ES-I3 (cell line): ENCODE results near the gene UCK2.

Experiments
- H3K36me3 ChIP-seq: 2 replicates; pipeline ENCODE4 v1.6.1; 2013; ENCODE audit warnings: mild to moderate bottlenecking, low read length, control low read depth, moderate library complexity; ENCODE audit not compliant: insufficient read depth
- H3K4me1 ChIP-seq: 2 replicates; pipeline ENCODE4 v1.6.1; 2013; ENCODE audit warnings: mild to moderate bottlenecking, control low read depth, low read length; ENCODE audit not compliant: insufficient read depth
- H3K9ac ChIP-seq: 2 replicates; pipeline ENCODE4 v1.6.1; 2013; ENCODE audit warnings: low read depth, mild to moderate bottlenecking, low read length, moderate library complexity
- H3K9me3 ChIP-seq: 2 replicates; pipeline ENCODE4 v1.6.1; 2013; ENCODE audit warnings: mild to moderate bottlenecking, low read length, moderate library complexity; ENCODE audit not compliant: control insufficient read depth, insufficient read depth

Gene UCK2

GRCh38 chr1:165874643-165875042 lies 47.2 kb downstream of the UCK2 start:
- H3K9me3 ChIP-seq: peaks cover 9% of the 10 kb centered on the region
- no peaks in the 10 kb centered on the region; the same call in 1 of the 2 replicates for H3K36me3 ChIP-seq
- no peak overlapping the region for H3K9ac ChIP-seq
- H3K4me1 ChIP-seq: no peaks in the 10 kb centered on the region

DNA sequence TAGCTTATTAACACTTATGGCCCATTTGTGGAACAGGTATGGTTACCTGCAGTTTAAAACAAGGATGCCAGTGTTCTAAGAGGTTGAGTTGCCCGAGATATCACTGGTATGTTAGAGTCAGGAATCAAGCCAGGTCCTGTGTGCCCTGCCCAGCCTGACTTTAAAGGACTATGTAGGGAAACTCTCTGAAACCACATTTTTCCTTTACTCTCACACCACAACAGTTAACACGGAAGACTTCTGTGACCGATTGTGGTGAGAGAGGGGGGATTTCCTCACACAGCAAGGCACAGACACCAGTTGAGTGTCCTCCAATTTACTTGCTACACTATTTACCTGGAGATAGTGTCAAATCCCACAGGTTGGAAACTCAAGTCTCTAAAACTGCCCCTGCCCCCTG lies 47.8 kb downstream of the UCK2 start:
- Histone ChIP-seq H3K9me3 (peaks cover 9% of the 10 kb centered on the region), H3K9ac (no peak overlapping the region), H3K4me1 (no peaks in the 10 kb centered on the region), H3K36me3 (no peaks in the 10 kb centered on the region; the same call in 1 of the 2 replicates)

- no peak overlapping the region for H3K9ac ChIP-seq
- H3K36me3 ChIP-seq: no peaks in the 10 kb centered on the region; the same call in 1 of the 2 replicates
- peaks cover 9% of the 10 kb centered on the region for H3K9me3 ChIP-seq
- no peaks in the 10 kb centered on the region for H3K4me1 ChIP-seq
These were observed 48.2 kb downstream of the UCK2 start for GRCh38 chr1:165875604-165876003.

DNA sequence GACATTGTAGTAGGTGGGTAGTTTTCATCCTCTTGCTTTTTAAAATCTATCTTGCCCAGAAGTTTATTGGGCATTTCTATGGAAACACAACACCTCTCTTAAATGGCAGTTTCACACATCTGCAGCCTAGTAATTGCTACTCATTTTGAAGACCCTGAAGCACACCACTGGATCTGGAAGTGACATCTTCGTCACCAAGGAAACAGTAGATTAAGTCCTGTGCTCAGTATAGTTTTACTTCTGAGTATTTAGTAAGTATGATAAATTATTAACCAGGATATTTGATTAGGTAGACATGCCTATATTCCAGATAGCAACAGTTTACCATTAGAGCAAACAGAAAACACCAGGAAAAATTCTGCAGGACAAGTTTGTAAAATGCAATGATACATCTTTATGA lies 48.7 kb downstream of the UCK2 start:
- Histone ChIP-seq H3K4me1 (no peaks in the 10 kb centered on the region), H3K36me3 (no peaks in the 10 kb centered on the region; the same call in 1 of the 2 replicates), H3K9ac (no peak overlapping the region), H3K9me3 (peaks cover 9% of the 10 kb centered on the region)

DNA sequence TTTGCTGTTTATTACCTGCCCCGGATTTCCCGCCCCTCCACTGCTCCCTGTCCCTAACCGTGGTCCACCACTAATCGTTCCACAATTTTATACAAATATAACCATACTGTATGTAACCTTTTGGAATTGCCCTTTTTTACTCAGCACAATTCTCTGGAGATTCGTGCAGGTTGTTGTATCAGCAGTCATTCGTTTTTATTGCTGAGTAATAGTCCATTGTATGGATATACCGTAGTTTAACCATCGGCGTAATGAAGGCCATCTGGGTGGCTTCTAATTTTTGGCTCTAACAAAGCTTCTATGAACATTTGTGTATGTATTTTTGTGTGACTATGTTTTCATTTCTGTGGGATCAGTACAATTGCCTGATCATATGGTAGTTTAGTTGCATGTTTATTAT lies 50.0 kb downstream of the UCK2 start:
- peaks cover 9% of the 10 kb centered on the region for H3K9me3 ChIP-seq
- no peaks in the 10 kb centered on the region; the same call in 1 of the 2 replicates for H3K36me3 ChIP-seq
- no peak overlapping the region for H3K9ac ChIP-seq
- no peaks in the 10 kb centered on the region for H3K4me1 ChIP-seq

- Histone ChIP-seq H3K36me3 (no peaks in the 10 kb centered on the region; the same call in 1 of the 2 replicates), H3K4me1 (peaks cover 3% of the 10 kb centered on the region; the same call in 1 of the 2 replicates), H3K9ac (no peak overlapping the region), H3K9me3 (peaks cover 9% of the 10 kb centered on the region)
These were observed 50.6 kb downstream of the UCK2 start for GRCh38 chr1:165877940-165878556.

DNA sequence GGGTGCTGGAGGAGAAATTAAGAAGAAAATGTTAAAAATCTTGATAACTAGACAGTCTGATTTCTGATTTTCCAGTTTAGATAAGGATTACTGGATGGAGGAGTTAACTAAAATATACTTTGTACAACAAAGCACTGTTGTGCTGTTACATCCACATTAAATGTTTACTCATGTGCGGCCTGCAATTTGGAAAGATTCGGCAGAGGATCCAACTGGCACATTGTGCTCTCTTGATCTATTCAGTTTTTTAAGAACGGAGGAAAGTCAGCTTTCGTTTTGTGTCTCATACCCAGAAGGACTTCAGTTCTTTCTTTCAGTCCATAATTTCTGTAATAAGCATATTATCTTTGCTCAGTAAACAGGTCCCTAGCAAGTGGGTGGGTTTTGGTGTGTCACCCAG lies 52.5 kb downstream of the UCK2 start:
- Histone ChIP-seq H3K4me1 (peaks cover 19% of the 10 kb centered on the region), H3K9me3 (peaks cover 4% of the 10 kb centered on the region; the same call in 1 of the 2 replicates), H3K9ac (no peak overlapping the region), H3K36me3 (no peaks in the 10 kb centered on the region; the same call in 1 of the 2 replicates)

DNA sequence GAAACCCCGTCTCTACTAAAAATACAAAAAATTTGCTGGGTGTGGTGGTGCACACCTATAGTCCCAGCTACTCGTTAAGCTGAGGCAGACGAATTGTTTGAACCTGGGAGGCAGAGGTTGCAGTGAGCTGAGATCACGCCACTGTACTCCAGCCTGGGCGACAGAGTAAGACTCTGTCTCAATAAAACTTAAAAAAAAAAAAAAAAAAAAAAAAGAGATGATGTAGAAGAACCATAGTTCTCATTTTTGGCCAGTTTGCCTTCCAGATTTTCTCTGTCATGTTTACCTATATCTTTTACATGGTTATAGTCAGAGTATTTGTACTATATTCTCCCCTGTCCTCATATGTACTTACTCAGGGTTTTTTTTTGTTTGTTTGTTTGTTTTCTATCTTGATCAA lies 53.6 kb downstream of the UCK2 start:
- H3K9ac ChIP-seq: no peak overlapping the region
- H3K4me1 ChIP-seq: peaks cover 19% of the 10 kb centered on the region
- H3K9me3 ChIP-seq: peaks cover 4% of the 10 kb centered on the region; the same call in 1 of the 2 replicates

GRCh38 chr1:165882168-165882837 lies 54.9 kb downstream of the UCK2 start:
- H3K4me1 ChIP-seq: peaks cover 19% of the 10 kb centered on the region
- H3K36me3 ChIP-seq: no peaks in the 10 kb centered on the region; the same call in 1 of the 2 replicates
- H3K9ac ChIP-seq: no peak overlapping the region
- H3K9me3 ChIP-seq: peaks cover 2% of the 10 kb centered on the region; the same call in 1 of the 2 replicates

More for the DNA sequence above, 53.6 kb downstream of the UCK2 start:
- no peaks in the 10 kb centered on the region; the same call in 1 of the 2 replicates for H3K36me3 ChIP-seq

- Histone ChIP-seq H3K4me1 (peaks cover 19% of the 10 kb centered on the region), H3K36me3 (no peaks in the 10 kb centered on the region), H3K9ac (no peak overlapping the region), H3K9me3 (no peaks in the 10 kb centered on the region)
These were observed 55.6 kb downstream of the UCK2 start for GRCh38 chr1:165883056-165883455.

DNA sequence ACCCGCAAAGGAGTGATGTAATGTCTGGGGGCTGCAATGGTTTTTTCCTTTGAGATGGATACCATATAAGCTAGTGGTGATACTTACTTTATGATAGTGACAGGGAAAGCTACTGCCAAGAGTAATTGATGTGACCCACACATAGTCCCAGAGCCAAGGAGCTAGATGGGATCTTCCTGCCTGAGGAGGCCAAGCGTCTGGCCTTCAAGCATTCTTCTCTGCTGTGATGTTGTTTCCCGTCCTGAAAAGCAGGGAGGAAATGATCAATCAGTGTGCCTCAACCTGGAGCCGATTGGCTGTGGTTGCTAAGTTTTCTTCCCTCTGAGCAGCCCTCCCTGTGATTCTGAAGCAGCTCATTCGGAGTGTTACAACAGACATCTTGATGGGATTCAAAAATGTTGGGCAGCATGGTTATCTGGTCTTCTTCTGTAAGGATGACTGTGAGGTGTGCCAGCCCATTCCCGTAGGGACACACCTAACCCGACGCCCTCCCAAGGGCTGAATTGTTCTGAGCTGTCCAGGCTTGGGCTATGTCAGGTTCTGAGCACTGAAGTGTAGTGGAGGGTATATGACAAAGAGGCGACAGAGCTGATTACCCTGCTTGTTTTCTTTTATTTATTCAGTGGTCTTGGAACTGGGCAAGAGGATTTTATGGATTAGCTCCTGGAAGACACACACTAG lies 56.7 kb downstream of the UCK2 start:
- H3K4me1 ChIP-seq: peaks cover 19% of the 10 kb centered on the region
- no peak overlapping the region for H3K9ac ChIP-seq
- H3K9me3 ChIP-seq: no peaks in the 10 kb centered on the region

DNA sequence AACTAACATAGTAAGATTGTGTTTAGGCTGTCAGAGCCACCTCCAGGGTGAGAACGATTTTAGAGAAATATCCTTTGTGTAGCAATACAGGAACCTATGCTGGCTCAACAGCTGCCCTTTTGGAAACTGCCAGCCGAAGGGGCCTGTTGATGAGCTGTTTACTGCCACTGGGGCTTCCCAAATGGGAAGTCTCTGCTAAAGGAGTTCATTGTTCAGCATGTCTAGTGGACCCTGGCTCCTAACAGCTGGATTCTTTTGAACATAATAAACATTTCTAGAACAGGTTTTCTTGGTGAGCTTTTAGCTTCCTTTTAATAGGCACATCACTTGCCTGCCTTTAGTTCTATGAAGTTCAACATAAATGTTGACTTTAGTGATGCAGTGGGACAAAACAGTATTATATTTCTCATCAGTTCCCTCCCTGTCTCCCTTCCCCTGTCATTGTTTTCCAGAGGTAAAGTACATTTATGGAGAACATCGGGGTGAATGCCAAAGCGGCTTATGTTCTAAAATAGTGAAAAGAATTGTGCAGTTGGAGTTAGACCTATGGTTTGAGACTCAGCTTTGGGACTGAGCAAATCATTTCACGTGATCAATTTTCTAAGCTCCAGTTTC lies 57.4 kb downstream of the UCK2 start:
- H3K9me3 ChIP-seq: no peaks in the 10 kb centered on the region
- peaks cover 19% of the 10 kb centered on the region for H3K4me1 ChIP-seq
- no peaks in the 10 kb centered on the region for H3K36me3 ChIP-seq
- no peak overlapping the region for H3K9ac ChIP-seq

More for the DNA sequence above, 56.7 kb downstream of the UCK2 start:
- no peaks in the 10 kb centered on the region for H3K36me3 ChIP-seq

DNA sequence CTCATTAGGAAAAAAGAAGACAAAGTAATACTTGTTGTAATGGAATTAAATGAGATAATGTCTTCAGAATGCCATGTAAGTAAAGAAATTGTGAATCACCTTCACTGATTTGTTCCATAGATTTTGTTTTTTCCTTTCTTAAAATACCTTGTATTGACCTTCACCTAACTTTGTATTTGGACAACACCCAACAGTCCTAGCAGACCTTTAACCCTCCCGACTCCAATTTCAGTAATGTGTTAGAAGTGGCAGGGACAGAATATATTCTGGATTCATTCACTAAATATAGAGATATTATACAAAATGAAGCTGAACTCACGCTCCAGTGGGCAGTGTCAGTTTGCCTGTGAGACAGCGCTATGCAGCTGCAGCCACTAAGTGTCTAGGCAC lies 57.9 kb downstream of the UCK2 start:
- Histone ChIP-seq H3K9ac (no peak overlapping the region), H3K9me3 (no peaks in the 10 kb centered on the region), H3K36me3 (no peaks in the 10 kb centered on the region; the same call in 1 of the 2 replicates), H3K4me1 (peaks cover 19% of the 10 kb centered on the region)

DNA sequence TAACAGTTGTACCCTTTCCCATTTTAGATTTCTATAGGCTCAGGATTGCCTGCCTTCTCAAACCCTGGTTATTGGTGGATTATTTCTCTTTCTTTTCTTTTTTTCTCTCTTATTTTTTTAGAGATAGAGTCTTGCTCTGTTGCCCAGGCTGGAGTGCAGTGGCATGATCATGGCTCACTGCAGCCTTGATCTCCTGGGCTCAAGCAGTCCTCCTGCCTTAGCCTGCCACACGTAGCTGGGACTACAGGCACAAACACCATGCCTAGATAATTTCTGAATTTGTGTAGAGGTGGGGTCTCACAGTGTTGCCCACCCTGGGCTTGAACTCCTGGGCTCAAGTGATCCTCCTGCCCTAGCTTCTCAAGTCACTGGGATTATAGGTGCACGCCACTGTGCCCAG lies 58.8 kb downstream of the UCK2 start:
- Histone ChIP-seq H3K4me1 (peaks cover 19% of the 10 kb centered on the region), H3K9ac (no peak overlapping the region), H3K9me3 (no peaks in the 10 kb centered on the region), H3K36me3 (no peaks in the 10 kb centered on the region; the same call in 1 of the 2 replicates)
